ENCODE measurements around the gene PRKAG2. TPM values are rescaled to one million over a fixed set of nuclear protein-coding genes. Genes with fewer than 3 reads are reported as not detected.

Gene PRKAG2
- total and polyA plus RNA-seq, 12 donors, result 3.8 to 17.3 (median 10.9) TPM

GRCh38 chr7:151790830-151791620 is 85.9 kb downstream of the PRKAG2 start:
- WGBS, 4 donors, result 78 to 92% (median 88%) methylated on average over 11 to 19 of the region's 19 CpGs
- intact Hi-C loops (cut with DNase I), result no loop called here

GRCh38 chr7:151790095-151790829 is 86.7 kb downstream of the PRKAG2 start:
- H3K9me3 ChIP-seq (replicated peaks in 1 of 3), result no peaks in the 10 kb centered on the region
- no peak for TF ChIP-seq CTCF (IDR thresholded peaks at IDR 0.05)
- TF ChIP-seq POLR2A (IDR thresholded peaks at IDR 0.05), result no peak
- H3K4me3 ChIP-seq, result no peak overlapping the region
- DNase-seq, result no peak
- WGBS, 4 donors, result 88 to 94% (median 91%) methylated on average over 11 of the region's 11 CpGs
- intact Hi-C loops (cut with DNase I), result no loop called here
- no peaks in the 10 kb centered on the region for H3K36me3 ChIP-seq (replicated peaks in 1 of 2)
- H3K27me3 ChIP-seq, result no peaks in the 10 kb centered on the region
- peaks cover 0 to 16% of the 10 kb centered on the region in 2 donors for H3K4me1 ChIP-seq (replicated peaks in 1 of 2)
- no peak overlapping the region for H3K27ac ChIP-seq

More at GRCh38 chr7:151790830-151791620, 85.9 kb downstream of the PRKAG2 start:
- no peak for DNase-seq
- Histone ChIP-seq H3K4me3 (no peak overlapping the region), H3K27ac (no peak overlapping the region), H3K4me1 (replicated peaks in 1 of 2) (peaks cover under 1 to 17% of the 10 kb centered on the region in 2 donors), H3K9me3 (replicated peaks in 1 of 3) (no peaks in the 10 kb centered on the region), H3K36me3 (replicated peaks in 1 of 2) (no peaks in the 10 kb centered on the region), H3K27me3 (no peaks in the 10 kb centered on the region)
- TF ChIP-seq CTCF (IDR thresholded peaks at IDR 0.05) (no peak), POLR2A (IDR thresholded peaks at IDR 0.05) (no peak)

- no peak overlapping the region for H3K27ac ChIP-seq
- H3K9me3 ChIP-seq (replicated peaks in 1 of 3), result no peaks in the 10 kb centered on the region
- H3K27me3 ChIP-seq, result no peaks in the 10 kb centered on the region
- 87 to 94% (median 91%) methylated on average over 10 to 11 of the region's 11 CpGs for WGBS, 4 donors
- TF ChIP-seq POLR2A (IDR thresholded peaks at IDR 0.05) (no peak), CTCF (IDR thresholded peaks at IDR 0.05) (no peak)
- H3K4me3 ChIP-seq, result no peak overlapping the region
- no peak for DNase-seq
- intact Hi-C loops (cut with DNase I), result no loop called here
- H3K36me3 ChIP-seq (replicated peaks in 1 of 2), result no peaks in the 10 kb centered on the region
- H3K4me1 ChIP-seq (replicated peaks in 1 of 2), result peaks cover 0 to 8% of the 10 kb centered on the region in 2 donors
Observed at GRCh38 chr7:151789380-151789947, 87.5 kb downstream of the PRKAG2 start.

GRCh38 chr7:151787348-151787747 is 89.6 kb downstream of the PRKAG2 start:
- H3K4me1 ChIP-seq (replicated peaks in 1 of 2), result peaks cover 0 to 8% of the 10 kb centered on the region in 2 donors
- no peaks in the 10 kb centered on the region for H3K36me3 ChIP-seq (replicated peaks in 1 of 2)
- H3K27ac ChIP-seq, result no peak overlapping the region
- H3K27me3 ChIP-seq, result no peaks in the 10 kb centered on the region
- H3K9me3 ChIP-seq (replicated peaks in 1 of 3), result no peaks in the 10 kb centered on the region
- WGBS, 4 donors, result 92 to 99% (median 96%) methylated on average over 3 of the region's 3 CpGs
- TF ChIP-seq CTCF (IDR thresholded peaks at IDR 0.05) (no peak), POLR2A (IDR thresholded peaks at IDR 0.05) (no peak)
- no peak for DNase-seq
- intact Hi-C loops (cut with DNase I), result no loop called here
- no peak overlapping the region for H3K4me3 ChIP-seq
